ENCODE measurements around the gene CELSR2.

DNA sequence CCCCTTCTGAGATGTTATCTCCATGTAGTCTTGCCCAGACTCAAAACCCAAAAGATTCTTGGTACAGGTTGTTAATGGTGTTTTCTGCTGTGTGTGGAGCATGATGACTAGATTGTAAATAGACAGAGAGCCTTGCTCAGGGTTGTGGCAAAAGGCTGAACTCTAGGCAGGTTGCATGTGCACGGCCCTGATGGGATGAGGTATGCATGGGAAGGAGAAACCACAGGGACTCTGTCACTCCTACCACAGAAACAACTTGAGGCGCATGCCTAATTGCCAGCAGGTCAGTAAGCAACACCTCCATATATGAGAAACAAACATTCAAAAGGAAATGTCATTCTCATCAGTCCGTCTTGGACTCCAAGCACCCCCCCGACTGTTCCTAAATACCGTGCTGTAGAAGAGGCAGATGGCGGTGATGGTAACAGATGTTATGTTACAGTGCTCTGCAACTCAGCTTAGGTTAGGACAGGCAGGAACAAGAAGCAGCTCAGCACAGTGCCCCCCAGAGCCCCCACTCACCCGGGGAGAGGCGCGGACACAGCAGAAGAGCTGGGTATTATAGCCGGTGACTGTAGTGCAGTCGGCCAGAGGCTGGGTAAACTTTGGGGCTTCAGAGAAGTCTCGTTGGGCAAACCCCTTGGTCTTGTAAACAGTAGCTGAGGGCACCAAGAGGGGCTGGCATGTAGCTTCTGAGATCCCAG is 46.5 kb downstream of the CELSR2 start:
- TF ChIP-seq, protein P1, sequence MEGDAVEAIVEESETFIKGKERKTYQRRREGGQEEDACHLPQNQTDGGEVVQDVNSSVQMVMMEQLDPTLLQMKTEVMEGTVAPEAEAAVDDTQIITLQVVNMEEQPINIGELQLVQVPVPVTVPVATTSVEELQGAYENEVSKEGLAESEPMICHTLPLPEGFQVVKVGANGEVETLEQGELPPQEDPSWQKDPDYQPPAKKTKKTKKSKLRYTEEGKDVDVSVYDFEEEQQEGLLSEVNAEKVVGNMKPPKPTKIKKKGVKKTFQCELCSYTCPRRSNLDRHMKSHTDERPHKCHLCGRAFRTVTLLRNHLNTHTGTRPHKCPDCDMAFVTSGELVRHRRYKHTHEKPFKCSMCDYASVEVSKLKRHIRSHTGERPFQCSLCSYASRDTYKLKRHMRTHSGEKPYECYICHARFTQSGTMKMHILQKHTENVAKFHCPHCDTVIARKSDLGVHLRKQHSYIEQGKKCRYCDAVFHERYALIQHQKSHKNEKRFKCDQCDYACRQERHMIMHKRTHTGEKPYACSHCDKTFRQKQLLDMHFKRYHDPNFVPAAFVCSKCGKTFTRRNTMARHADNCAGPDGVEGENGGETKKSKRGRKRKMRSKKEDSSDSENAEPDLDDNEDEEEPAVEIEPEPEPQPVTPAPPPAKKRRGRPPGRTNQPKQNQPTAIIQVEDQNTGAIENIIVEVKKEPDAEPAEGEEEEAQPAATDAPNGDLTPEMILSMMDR (IDR thresholded peaks at IDR 0.05; ENCODE audit: borderline replicate concordance, extremely low read depth, low read length, poor library complexity, severe bottlenecking): no peak
- TF ChIP-seq EZH2 (IDR thresholded peaks at IDR 0.05; ENCODE audit: borderline replicate concordance, low read depth, low read length, severe bottlenecking): no peak

Data from DND-41 (cell line).